ENCODE data around the gene ASGR2. TPM values are rescaled to one million over a fixed set of nuclear protein-coding genes. Genes with fewer than 3 reads are reported as not detected.

The ASGR2 gene
- total RNA-seq, 1 donor from 2014 or later, result not detected

DNA sequence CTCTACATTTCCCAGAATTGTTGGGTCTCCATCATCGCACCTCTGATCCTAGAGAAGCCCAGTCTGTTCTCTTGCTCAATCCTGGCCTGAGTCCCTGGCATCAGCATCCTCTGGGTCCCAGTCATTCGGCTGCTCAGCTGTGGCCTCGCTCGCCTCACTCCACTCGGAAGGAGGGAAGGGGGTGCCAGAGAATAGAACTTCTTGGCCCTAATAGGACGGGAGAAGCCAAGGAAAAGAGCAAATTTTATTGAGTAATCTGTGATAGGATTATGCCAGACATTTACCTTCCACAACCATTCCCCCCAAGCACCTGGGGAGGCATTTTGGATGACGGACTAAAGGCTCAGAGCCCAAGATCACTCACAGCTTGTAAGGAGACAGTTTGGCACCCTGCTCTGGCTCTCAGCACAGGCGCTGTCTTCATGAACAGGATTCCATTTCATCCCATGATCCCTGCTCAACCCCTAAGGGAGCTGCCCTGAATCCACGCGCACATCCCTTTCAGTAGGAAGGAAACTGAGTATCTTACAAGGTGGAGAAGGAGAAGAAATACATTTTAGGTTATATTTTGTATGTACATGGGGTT, 34.1 kb downstream of the ASGR2 start:
- Mint-ChIP-seq H3K9me3 (peaks cover 9% of the 10 kb centered on the region), H3K27me3 (ENCODE audit: low read depth) (no peaks in the 10 kb centered on the region), H3K27ac (ENCODE audit: unreplicated experiment) (no peak overlapping the region), H3K4me1 (no peaks in the 10 kb centered on the region), H3K4me3 (no peak overlapping the region), H3K36me3 (ENCODE audit: low read depth) (no peaks in the 10 kb centered on the region)
- TF ChIP-seq, protein P1, sequence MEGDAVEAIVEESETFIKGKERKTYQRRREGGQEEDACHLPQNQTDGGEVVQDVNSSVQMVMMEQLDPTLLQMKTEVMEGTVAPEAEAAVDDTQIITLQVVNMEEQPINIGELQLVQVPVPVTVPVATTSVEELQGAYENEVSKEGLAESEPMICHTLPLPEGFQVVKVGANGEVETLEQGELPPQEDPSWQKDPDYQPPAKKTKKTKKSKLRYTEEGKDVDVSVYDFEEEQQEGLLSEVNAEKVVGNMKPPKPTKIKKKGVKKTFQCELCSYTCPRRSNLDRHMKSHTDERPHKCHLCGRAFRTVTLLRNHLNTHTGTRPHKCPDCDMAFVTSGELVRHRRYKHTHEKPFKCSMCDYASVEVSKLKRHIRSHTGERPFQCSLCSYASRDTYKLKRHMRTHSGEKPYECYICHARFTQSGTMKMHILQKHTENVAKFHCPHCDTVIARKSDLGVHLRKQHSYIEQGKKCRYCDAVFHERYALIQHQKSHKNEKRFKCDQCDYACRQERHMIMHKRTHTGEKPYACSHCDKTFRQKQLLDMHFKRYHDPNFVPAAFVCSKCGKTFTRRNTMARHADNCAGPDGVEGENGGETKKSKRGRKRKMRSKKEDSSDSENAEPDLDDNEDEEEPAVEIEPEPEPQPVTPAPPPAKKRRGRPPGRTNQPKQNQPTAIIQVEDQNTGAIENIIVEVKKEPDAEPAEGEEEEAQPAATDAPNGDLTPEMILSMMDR (conservative IDR thresholded peaks at IDR 0.05), result no peak
- no peak for DNase-seq (ENCODE audit: low read depth, low spot score)

DNA sequence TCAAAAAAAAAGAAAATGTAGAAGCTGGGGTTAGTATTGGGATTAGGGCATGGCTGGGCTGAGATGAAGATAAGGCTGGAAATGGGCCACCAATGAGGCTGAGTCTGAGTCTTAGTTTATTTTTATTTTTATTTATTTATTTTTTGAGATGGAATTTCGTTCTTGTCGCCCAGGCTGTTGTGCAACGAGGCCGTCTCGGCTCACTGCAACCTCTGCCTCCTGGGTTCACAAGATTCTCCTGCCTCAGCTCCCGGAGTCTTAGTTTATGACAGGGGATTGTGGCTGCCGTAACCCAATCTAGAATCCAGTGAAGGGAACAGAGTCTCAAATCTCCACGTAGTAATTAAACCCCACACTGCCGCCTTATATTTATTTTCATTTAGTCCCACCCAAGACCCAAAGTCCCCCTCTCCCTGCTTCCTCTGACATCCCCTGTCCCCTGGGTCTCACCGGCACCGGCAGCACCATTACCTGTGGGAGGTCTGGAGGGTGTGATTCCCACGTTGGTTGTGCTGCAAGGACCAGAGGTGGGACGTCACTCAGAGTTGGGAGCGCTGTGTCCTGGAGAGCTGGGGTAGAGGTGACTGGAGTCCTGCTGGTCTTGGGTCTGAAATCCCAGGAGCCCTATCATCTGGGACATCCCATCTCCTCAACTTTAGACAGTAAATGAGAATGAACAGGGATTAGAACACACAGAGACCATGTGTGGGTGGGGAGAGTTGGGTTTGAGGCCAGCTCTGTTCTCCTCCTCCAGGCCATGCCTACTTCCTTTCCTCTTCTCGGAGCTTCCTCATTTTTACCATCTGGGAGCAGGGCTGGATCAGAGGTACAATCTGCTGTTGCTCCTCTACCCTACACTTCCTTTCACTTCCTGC, 34.8 kb downstream of the ASGR2 start, which contains the start of gene CLEC10A:
TSS of gene CLEC10A (minus strand) at position 671 of the 875 bp plus-strand sequence. CDS start 1,439 bp downstream, outside the sequence.
- Mint-ChIP-seq H3K27ac (ENCODE audit: unreplicated experiment) (no peak within 1 kb of the TSS), H3K4me1 (no peaks in the 10 kb centered on the region), H3K4me3 (no peak within 1 kb of the TSS), H3K9me3 (peaks cover 9% of the 10 kb centered on the region), H3K27me3 (ENCODE audit: low read depth) (no peaks in the 10 kb centered on the region), H3K36me3 (ENCODE audit: low read depth) (no peaks in the 10 kb centered on the region)
- TF ChIP-seq, protein P1 (conservative IDR thresholded peaks at IDR 0.05), result no peak
- DNase-seq (ENCODE audit: low read depth, low spot score), result no peak

DNA sequence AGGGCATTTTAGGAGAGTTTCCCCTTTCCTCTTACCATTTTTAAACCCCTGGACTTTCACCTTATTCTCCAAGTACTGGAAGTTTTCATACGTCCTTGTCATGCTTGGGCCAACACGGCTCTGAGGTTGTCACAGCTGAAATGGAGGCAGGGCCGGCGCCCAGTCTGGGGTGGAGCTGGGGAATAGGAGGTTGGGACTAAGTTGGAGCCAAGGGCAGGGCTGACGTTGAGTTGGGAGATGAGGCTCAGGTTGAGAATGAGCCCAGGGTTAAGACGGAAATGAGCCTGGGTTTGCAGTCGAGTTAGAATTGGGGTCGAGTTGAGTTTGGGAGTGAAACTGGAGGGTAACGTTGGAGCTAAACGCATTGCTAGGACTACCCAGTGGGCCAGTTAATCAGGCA, 35.9 kb downstream of the ASGR2 start:
- Mint-ChIP-seq H3K27me3 (ENCODE audit: low read depth) (no peaks in the 10 kb centered on the region), H3K9me3 (peaks cover 11% of the 10 kb centered on the region), H3K4me1 (no peaks in the 10 kb centered on the region), H3K4me3 (no peak overlapping the region), H3K27ac (ENCODE audit: unreplicated experiment) (no peak overlapping the region), H3K36me3 (ENCODE audit: low read depth) (no peaks in the 10 kb centered on the region)
- no peak for DNase-seq (ENCODE audit: low read depth, low spot score)
- TF ChIP-seq, protein P1 (conservative IDR thresholded peaks at IDR 0.05), result no peak

DNA sequence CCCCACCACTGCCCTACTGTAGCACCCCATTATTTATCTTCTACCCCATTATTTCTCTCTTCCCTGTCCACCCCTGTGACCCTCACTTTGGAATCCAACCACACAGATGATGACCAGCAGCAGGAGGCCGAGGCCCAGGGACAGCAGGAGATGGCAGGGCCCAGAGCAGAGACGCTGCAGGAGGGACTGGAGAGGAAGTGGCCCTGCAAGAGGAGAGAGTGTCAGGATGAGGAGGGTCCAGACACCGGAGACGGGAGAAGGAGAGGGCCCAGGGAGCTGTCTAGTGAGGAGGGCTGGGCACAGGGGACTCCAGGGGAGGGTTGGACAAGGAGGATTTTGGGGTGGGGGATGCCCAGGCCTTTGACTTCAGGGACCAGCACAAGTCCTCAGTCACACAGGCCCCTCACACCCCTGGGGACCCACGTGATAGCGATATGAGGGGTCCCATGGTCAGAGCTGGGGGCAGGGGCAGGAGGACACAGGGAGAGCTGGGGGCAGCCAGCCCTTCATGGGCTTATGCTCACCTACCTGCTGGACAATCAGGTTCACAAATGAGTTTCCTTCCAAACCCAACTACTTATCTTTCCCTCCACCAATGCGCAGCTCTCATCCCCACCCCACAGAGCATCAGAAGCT, 36.6 kb downstream of the ASGR2 start:
- no peak for DNase-seq (ENCODE audit: low read depth, low spot score)
- TF ChIP-seq, protein P1 (conservative IDR thresholded peaks at IDR 0.05), result no peak
- H3K27ac Mint-ChIP-seq (ENCODE audit: unreplicated experiment), result no peak overlapping the region

DNA sequence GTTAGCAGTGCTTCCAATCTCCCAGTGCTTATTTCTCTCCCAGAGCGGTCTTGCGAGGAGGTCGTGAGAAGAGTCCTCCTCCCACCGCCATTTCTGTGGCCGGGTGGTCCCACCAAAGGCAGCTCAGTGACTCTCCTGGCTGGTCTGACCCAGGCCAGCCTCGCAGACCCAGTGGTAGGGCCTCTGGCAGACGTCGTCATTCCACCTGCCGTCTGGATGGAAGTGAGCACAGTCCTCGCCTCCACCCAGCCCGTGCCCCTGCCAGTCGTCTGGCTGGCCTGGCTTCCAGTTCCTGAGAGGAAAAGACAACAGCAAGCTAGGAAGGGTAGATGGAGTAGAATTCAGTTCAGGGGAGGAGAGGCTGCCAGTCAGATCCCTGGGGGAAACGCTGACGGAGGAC, 39.7 kb downstream of the ASGR2 start:
- TF ChIP-seq, protein P1 (conservative IDR thresholded peaks at IDR 0.05), result no peak
- Mint-ChIP-seq H3K27ac (ENCODE audit: unreplicated experiment) (peak overlapping the region; percentile 45), H3K4me3 (no peak overlapping the region), H3K4me1 (no peaks in the 10 kb centered on the region), H3K9me3 (peaks cover 5% of the 10 kb centered on the region), H3K27me3 (ENCODE audit: low read depth) (peaks cover 10% of the 10 kb centered on the region), H3K36me3 (ENCODE audit: low read depth) (no peaks in the 10 kb centered on the region)
- DNase-seq (ENCODE audit: low read depth, low spot score), result no peak

More for the DNA sequence above, 36.6 kb downstream of the ASGR2 start:
- H3K27me3 Mint-ChIP-seq (ENCODE audit: low read depth), result no peaks in the 10 kb centered on the region
- no peak overlapping the region for H3K4me3 Mint-ChIP-seq
- no peaks in the 10 kb centered on the region for H3K36me3 Mint-ChIP-seq (ENCODE audit: low read depth)
- peaks cover 11% of the 10 kb centered on the region for H3K9me3 Mint-ChIP-seq
- no peaks in the 10 kb centered on the region for H3K4me1 Mint-ChIP-seq

All from neural crest cell (in vitro differentiated cells).